ENCODE data around the gene SLC23A1. TPM values are rescaled to one million over a fixed set of nuclear protein-coding genes. Genes with fewer than 3 reads are reported as not detected.
"Not testable (repeated sequence)": the region's sequence is repeated elsewhere in the genome, so short reads cannot be mapped to it uniquely, and the experiment has no call there.

The SLC23A1 gene
- total RNA-seq, 2 donors from 2014 or later: 0.36 to 0.78 TPM

DNA sequence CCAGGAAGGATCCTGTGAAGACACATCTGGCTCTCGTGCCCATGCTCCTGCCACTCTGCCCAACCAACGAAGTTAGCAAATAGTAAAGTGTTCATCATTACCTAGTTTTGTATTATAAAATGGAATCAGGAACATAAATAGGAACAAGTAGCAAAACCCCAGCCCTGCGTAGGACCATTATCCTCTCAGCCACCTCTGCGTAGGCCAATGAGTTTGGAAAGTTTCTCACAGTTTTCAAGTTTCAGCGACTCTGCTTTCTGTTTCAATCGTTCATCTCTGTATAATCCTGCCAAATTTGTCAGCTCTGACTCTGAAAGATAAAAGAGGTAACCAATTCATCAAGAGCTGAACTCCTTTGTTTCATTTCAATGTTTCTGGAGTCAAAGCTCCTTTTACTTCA lies 30.9 kb upstream of the SLC23A1 start:
- DNase-seq (ENCODE audit: low spot score) (no peak), ATAC-seq (no peak)
- Mint-ChIP-seq H3K27ac (peak overlapping the region; percentile 58 to 78), H3K4me1 (ENCODE audit: low read depth in 2 of 2) (peaks cover 3 to 17% of the 10 kb centered on the region in 2 donors), H3K9me3 (no peaks in the 10 kb centered on the region), H3K36me3 (no peaks in the 10 kb centered on the region), H3K4me3 (no peak overlapping the region), H3K27me3 (no peaks in the 10 kb centered on the region)

DNA sequence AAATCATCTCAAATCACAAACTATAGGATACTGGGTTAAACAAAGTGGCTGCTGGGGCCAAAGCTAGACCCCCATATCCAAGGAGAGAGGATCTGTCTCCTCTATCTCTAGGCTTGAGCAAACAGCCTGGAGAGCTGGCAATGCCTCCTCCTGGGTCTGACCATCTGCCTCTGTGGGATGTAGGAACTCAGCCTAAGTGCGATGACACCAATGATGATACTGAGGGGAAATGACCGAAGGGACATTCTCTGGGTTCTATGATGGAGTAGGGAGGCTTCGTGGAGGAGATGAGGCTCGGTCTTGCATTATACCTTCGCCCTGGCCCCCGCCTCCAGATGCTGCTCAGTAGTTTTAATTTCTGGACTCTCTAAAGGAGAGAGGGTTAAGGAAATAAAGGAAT lies 30.1 kb upstream of the SLC23A1 start:
- H3K27me3 Mint-ChIP-seq: no peaks in the 10 kb centered on the region
- ATAC-seq (no peak), DNase-seq (ENCODE audit: low spot score) (no peak)
- no peaks in the 10 kb centered on the region for H3K36me3 Mint-ChIP-seq
- no peak overlapping the region for H3K4me3 Mint-ChIP-seq
- H3K27ac Mint-ChIP-seq: peak overlapping the region; percentile 58 to 78
- H3K4me1 Mint-ChIP-seq (ENCODE audit: low read depth in 2 of 2): peaks cover 3 to 17% of the 10 kb centered on the region in 2 donors
- H3K9me3 Mint-ChIP-seq: no peaks in the 10 kb centered on the region

DNA sequence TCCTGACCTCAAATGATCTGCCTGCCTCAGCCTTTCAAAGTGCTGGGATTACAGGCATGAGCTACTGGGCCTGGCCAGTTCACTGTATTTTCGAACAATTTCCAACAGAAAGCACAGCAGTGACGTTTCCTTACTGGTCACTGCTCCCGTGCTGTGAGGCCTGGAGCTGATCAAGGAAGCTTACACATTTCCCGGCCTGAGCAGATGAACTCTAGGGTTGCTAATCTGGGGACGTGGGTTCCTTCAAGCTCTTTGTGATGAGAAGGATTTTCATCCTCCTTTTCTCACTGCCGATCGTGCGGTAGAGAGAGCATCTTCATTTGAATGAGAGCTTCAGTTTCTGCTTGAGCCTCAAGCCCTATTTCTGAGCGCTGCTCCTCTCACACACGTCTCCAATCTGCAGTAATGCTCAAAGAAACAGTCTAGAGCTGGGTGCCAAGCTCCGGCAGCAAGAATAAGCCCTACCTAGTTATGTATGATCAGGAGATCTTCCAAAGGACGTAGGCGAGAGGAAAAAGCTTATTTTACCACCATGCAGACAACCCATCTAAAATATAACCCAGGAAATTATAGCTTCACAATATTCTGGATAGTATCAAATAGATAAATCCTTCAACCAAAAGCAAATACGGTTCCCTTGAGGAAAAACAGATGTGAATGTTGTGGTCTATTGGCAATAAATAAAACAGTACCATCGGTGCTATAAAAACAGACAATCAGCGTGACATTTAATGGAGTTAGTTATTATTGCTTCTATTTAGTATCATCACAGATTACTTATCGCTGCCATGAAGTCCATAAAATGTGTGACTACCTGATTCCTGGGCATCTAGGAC lies 28.1 kb upstream of the SLC23A1 start:
- no peak for DNase-seq (ENCODE audit: low spot score)
- Mint-ChIP-seq H3K9me3 (no peaks in the 10 kb centered on the region), H3K4me1 (ENCODE audit: low read depth in 2 of 2) (peaks cover 3 to 11% of the 10 kb centered on the region in 2 donors), H3K27me3 (no peaks in the 10 kb centered on the region), H3K27ac (no peak overlapping the region), H3K4me3 (no peak overlapping the region), H3K36me3 (no peaks in the 10 kb centered on the region)
- no peak for ATAC-seq

DNA sequence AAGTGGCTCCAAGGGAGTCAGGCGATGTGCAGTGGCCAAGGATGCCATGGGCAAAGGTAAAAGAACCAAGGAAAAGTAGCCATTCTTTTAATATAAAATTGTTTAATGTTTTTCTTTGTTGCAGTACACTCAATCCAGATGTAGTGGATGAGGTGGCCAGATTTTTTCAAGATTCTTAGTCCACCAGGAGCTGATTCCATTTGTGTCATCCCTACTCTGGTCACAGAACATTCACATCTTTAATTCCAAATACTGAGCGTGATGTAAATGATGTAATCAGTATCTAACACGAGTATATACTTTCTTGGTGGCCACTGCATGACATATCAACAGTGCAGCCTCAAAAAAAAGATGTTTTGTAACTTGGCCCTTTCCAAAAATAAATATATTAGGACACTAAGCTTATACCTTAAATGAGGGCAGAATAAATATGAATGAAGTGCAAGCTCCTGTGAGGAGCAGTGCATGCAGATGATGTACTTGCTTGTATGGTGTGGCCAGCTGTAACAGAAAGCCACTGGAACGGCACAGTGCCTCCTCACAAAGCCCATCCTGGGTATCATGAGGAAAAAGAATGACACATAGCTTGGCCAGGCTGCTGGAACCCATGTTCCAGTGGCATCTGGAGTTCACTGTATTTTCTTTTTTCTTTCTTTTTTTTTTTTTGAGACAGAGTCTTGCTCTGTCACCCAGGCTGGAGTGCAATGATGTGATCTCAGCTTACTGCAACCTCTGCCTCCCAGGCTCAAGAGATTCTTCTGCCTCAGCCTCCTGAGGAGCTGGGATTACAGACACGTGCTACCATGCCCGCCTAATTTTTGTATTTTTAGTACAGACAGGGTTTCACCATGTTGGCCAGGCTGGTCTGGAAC lies 27.3 kb upstream of the SLC23A1 start:
- Mint-ChIP-seq H3K27ac (no peak overlapping the region), H3K4me1 (ENCODE audit: low read depth in 2 of 2) (peaks cover 3 to 5% of the 10 kb centered on the region in 2 donors), H3K4me3 (no peak overlapping the region), H3K9me3 (no peaks in the 10 kb centered on the region), H3K27me3 (no peaks in the 10 kb centered on the region), H3K36me3 (no peaks in the 10 kb centered on the region)
- DNase-seq (ENCODE audit: low spot score) (no peak), ATAC-seq (no peak)

DNA sequence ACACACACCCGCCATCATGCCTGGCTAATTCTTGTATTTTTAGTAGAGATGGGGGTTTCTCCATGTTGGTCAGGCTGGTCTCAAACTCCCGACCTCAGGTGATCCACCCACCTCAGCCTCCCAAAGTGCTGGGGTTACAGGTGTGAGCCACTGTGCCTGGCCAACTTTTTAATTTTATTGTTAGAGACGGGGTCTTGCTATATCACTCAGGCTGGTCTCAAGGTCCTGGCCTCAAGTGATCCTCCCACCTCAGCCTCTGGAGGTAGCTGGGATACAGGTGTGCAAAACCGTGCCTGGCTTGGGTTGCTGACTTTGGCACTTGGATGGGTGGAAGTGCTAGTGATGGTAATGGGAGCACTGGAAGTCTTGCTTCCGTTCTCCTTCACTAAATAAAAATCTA lies 26.0 kb upstream of the SLC23A1 start:
- not testable (repeated sequence) for H3K9me3 Mint-ChIP-seq; H3K36me3 Mint-ChIP-seq; ATAC-seq; H3K4me3 Mint-ChIP-seq; H3K27me3 Mint-ChIP-seq; H3K4me1 Mint-ChIP-seq (ENCODE audit: low read depth in 2 of 2); DNase-seq (ENCODE audit: low spot score); H3K27ac Mint-ChIP-seq

DNA sequence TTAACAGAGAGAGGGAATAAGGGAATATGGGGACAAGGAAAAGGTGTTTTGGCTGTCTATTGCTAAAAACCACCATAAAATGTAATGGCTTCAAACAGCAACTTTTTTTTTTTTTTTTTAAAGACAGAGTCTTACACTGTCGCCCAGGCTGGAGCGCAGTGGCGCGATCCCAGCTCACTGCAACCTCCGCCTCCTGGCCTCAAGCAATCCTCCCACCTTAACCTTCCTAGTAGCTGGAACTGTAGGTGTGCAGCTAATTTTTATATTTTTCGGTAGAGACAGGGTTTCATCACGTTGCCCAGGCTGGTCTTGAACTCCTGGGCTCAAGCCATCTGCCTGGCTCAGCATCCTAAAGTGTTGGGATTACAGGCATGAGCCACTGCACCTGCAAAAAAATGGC lies 25.1 kb upstream of the SLC23A1 start:
- H3K9me3 Mint-ChIP-seq: no peaks in the 10 kb centered on the region
- DNase-seq (ENCODE audit: low spot score): peak; percentile 20
- no peaks in the 10 kb centered on the region for H3K36me3 Mint-ChIP-seq
- no peak overlapping the region for H3K4me3 Mint-ChIP-seq
- H3K27ac Mint-ChIP-seq: no peak overlapping the region
- no peaks in the 10 kb centered on the region for H3K27me3 Mint-ChIP-seq
- no peak for ATAC-seq
- peaks cover 12 to 16% of the 10 kb centered on the region in 2 donors for H3K4me1 Mint-ChIP-seq (ENCODE audit: low read depth in 2 of 2)

DNA sequence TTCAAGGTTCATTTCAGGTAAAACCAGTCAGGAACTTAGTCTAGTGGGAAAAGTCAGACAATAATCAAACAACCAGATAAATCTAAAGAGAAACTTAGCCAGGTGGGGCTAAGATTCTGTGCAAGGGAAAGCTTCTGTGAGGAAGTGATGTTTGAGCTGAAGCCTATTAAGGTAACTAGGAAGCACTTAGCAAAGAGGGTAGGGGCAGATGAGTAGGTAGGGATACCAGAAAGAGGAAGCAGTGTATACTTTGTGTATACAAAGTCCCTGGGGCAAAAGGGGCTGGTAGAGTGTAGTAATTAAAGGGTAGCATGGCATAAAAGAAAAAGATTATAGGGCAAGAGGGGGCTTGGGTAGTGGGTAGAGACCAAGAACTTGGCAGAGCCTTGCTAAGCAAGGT lies 24.4 kb upstream of the SLC23A1 start:
- Mint-ChIP-seq H3K36me3 (no peaks in the 10 kb centered on the region), H3K27ac (no peak overlapping the region), H3K27me3 (no peaks in the 10 kb centered on the region), H3K4me3 (no peak overlapping the region), H3K4me1 (ENCODE audit: low read depth in 2 of 2) (peaks cover 18 to 22% of the 10 kb centered on the region in 2 donors), H3K9me3 (no peaks in the 10 kb centered on the region)
- DNase-seq (ENCODE audit: low spot score) (peak; percentile 31), ATAC-seq (no peak)

DNA sequence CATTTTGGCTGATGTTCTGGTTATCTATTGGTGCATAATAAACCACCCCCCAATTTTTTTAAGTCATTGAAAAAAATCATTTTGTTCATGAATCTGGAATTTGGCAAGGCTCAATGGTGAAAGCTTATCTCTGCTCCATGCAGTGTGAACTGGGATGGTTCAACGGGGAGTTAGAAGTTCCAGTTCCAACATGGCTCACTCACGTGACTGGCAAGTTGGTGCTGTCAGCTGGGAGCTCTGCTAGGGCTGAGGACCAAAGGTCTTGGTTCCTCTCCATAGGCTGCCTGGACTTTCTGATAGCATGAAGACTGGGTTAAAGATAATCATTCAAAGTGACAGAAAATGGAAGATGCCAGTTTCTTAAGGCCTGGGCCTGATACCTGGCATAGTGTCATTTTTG lies 23.9 kb upstream of the SLC23A1 start:
- Mint-ChIP-seq H3K4me1 (ENCODE audit: low read depth in 2 of 2) (peaks cover 20 to 25% of the 10 kb centered on the region in 2 donors), H3K4me3 (no peak overlapping the region), H3K27ac (no peak overlapping the region), H3K9me3 (no peaks in the 10 kb centered on the region), H3K36me3 (no peaks in the 10 kb centered on the region), H3K27me3 (no peaks in the 10 kb centered on the region)
- DNase-seq (ENCODE audit: low spot score) (peak; percentile 6), ATAC-seq (no peak)

DNA sequence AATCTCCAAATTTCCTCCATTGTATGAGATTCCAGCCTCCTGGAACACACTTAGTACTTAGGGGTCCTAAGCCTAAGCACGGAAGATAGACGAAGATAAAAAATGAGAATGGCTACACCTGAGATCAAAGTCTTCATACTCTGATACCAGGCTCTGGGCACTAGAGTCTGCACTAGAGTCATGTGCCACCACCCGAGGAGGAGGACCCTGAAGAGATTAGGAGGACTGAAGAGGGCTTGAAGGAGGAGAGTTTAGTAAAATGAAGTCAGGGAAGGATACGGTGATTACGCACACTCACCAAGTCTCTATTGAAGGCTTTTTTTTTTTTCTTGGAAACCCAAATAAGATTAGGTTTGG lies 21.4 kb upstream of the SLC23A1 start:
- no peak for ATAC-seq
- Mint-ChIP-seq H3K9me3 (no peaks in the 10 kb centered on the region), H3K4me3 (peak overlapping the region; percentile 92), H3K36me3 (no peaks in the 10 kb centered on the region), H3K4me1 (ENCODE audit: low read depth in 2 of 2) (peaks cover 26 to 31% of the 10 kb centered on the region in 2 donors), H3K27ac (peak overlapping the region; percentile 94 to 95), H3K27me3 (no peaks in the 10 kb centered on the region)
- no peak for DNase-seq (ENCODE audit: low spot score)

DNA sequence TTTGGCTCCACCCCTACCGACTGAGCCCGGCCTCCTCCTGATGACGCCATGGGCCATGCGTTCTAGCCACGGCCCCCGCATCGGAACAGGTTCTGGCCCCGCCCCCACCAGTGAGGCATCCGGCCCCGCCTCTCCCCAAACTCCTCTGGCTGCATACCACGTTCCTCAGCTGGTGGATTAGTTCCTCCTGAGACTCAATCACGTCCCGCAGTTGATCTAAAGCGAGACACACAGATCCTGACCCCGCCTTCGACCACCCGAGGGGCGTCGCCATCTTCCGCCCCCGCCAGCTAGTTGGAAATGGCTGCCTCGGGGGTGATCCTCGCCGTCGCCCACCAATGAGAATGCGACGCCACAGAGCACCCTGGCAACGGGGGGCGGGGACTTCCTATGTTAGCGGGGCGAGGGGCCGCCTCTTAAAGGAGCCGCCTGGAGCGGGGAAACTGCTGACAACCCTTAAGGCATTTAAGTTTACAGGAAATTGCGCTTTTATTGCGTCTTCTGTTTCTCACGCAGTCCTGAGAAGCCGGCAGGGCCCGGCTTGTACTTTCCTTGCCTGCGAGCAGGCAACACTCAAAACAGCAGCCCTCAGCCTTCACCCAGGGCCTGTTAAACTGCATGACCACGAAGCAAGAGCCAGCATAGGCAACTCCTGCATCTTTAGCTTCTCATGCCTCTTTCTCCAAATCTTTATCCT lies 20.8 kb upstream of the SLC23A1 start, which contains the start of gene SPATA24:
Gene SPATA24 (minus strand): TSS at position 303 of the 697 bp plus-strand sequence. CDS start 29 bp downstream, at position 274.
- ATAC-seq (peak; percentile 96 to 97), DNase-seq (ENCODE audit: low spot score) (peak; percentile 99)
- Mint-ChIP-seq H3K27ac (peak within 1 kb of the TSS; percentile 94 to 95), H3K4me1 (ENCODE audit: low read depth in 2 of 2) (peaks cover 30 to 36% of the 10 kb centered on the region in 2 donors), H3K9me3 (no peaks in the 10 kb centered on the region), H3K27me3 (no peaks in the 10 kb centered on the region), H3K4me3 (peak within 1 kb of the TSS; percentile 92), H3K36me3 (no peaks in the 10 kb centered on the region)

DNA sequence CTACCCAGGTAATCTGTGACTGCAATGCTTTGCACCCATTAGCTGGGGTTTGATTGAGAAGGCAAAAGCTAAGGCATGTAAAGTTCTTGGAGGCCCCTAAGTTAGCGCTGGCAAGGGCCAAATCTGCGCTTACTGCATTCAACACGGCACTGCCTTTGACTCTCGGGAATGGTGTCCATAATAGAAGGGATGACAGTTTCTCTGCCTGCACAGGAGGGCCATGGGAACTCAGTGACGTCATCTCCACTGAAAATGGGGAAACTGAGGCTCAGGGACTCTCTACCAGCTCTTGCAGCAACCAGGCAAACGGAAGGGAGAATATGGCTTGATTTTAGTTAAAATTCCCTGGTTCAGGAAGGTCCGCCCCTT lies 20.3 kb upstream of the SLC23A1 start:
- Mint-ChIP-seq H3K4me3 (peak overlapping the region; percentile 92), H3K36me3 (no peaks in the 10 kb centered on the region), H3K27ac (peak overlapping the region; percentile 94 to 95), H3K4me1 (ENCODE audit: low read depth in 2 of 2) (peaks cover 30 to 36% of the 10 kb centered on the region in 2 donors), H3K27me3 (no peaks in the 10 kb centered on the region), H3K9me3 (no peaks in the 10 kb centered on the region)
- DNase-seq (ENCODE audit: low spot score) (no peak), ATAC-seq (no peak)

DNA sequence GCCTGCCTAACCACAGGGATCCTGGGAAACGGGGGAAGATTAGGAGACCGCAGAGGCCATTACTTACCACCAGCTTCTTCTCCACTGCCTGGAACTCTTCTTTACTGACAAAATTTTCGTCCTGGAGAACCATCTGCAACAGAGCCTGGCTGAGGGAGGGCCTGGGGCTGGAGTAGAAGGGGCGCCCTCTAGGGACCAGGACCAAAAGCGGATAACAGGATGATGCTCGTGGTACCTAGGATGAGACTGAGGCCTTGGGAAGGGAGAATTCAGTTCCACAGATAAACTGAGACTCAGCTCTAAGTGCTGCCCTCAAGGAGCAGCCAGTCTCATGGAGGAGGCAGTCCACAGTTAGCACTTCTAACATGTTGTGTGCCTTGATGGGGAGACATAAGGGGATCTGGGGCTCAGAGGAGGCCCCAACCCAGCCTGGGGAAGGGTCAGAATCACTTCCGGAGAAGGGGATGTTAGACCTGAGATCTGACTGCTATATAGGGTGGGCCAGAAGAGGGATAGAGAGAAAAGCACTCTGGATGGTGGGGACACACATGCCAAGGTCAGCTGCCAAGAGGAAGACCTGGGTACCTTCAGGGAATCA lies 19.6 kb upstream of the SLC23A1 start:
- DNase-seq (ENCODE audit: low spot score) (no peak), ATAC-seq (no peak)
- Mint-ChIP-seq H3K27ac (peak overlapping the region; percentile 94 to 95), H3K9me3 (no peaks in the 10 kb centered on the region), H3K4me3 (peak overlapping the region; percentile 92), H3K4me1 (ENCODE audit: low read depth in 2 of 2) (peaks cover 33 to 40% of the 10 kb centered on the region in 2 donors), H3K27me3 (no peaks in the 10 kb centered on the region), H3K36me3 (no peaks in the 10 kb centered on the region)

DNA sequence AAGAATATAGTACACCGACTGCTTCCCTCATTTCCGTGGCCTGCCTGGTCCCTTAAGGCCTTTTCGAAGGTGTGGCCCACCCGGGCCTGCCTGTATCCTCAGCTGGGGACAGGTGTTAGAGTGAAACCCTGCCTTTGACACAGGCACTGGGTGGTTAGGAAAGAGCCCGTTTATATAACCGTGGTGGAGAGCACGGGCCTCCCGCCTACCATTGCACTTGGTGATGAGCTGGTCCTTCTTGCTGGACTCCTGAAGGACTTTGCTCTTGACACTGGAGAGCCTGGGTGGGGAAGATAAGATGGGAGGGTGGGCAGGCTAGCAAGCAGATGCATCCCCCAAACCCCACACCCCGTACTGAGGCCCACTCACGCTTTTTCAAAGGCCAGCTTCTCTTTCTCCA lies 18.4 kb upstream of the SLC23A1 start:
- Mint-ChIP-seq H3K4me3 (no peak overlapping the region), H3K27me3 (no peaks in the 10 kb centered on the region), H3K27ac (no peak overlapping the region), H3K36me3 (no peaks in the 10 kb centered on the region), H3K4me1 (ENCODE audit: low read depth in 2 of 2) (peaks cover 35 to 47% of the 10 kb centered on the region in 2 donors), H3K9me3 (no peaks in the 10 kb centered on the region)
- DNase-seq (ENCODE audit: low spot score) (no peak), ATAC-seq (no peak)
